ENCODE measurements around the gene ZCCHC14.
"Not testable (repeated sequence)": the region's sequence is repeated elsewhere in the genome, so short reads cannot be mapped to it uniquely, and the experiment has no call there.

The ZCCHC14 gene

GRCh38 chr16:87489434-87490045 is 3.3 kb downstream of the ZCCHC14 start:
- Histone ChIP-seq H3K27me3 (ENCODE audit: control insufficient read depth in 1 of 2, insufficient read depth in 1 of 2, low read length in 2 of 2) (no peaks in the 10 kb centered on the region), H3K4me1 (ENCODE audit: control insufficient read depth, insufficient read depth, low read depth, low read length) (peaks cover 35% of the 10 kb centered on the region), H3K9ac (ENCODE audit: low read length) (peak overlapping the region; percentile 89), H4K91ac (ENCODE audit: low read length) (no peak overlapping the region), H3K79me1 (replicated peaks; ENCODE audit: low read length, poor library complexity, severe bottlenecking) (peaks cover 2% of the 10 kb centered on the region), H3K27ac (ENCODE audit: low read length, poor library complexity, severe bottlenecking) (no peak overlapping the region), H3K4me2 (ENCODE audit: low read length, poor library complexity, severe bottlenecking) (peak overlapping the region; percentile 31), H2BK120ac (ENCODE audit: low read depth, low read length) (no peak overlapping the region), H2BK15ac (ENCODE audit: low read depth, poor library complexity, severe bottlenecking) (no peak overlapping the region), H3K36me3 (ENCODE audit: control insufficient read depth in 1 of 2, insufficient read depth in 2 of 2, low read depth in 1 of 2, low read length in 2 of 2) (peaks cover 12 to 18% of the 10 kb centered on the region in 2 experiments), H2BK5ac (ENCODE audit: low read depth, low read length, poor library complexity, severe bottlenecking) (no peak overlapping the region), H2AFZ (ENCODE audit: low read depth, low read length) (no peak overlapping the region), H3K4me3 (ENCODE audit: insufficient read depth in 1 of 2, low read depth in 1 of 2, low read length in 2 of 2) (peak overlapping the region in 1 of 2 experiments; percentile 90), H3K14ac (ENCODE audit: low read length in 2 of 2) (peak overlapping the region in 1 of 2 experiments; percentile 90), H3K9me3 (ENCODE audit: control insufficient read depth, low read length) (no peaks in the 10 kb centered on the region), H3K23ac (ENCODE audit: low read length in 2 of 2) (peak overlapping the region in 1 of 2 experiments; percentile 83), H3K4ac (ENCODE audit: low read depth in 1 of 2, low read length in 2 of 2) (no peak overlapping the region), H3K18ac (ENCODE audit: low read depth in 1 of 2, low read length in 2 of 2) (no peak overlapping the region), H2AK5ac (ENCODE audit: low read length, severe bottlenecking) (no peak overlapping the region), H4K8ac (ENCODE audit: low read length) (no peak overlapping the region), H2BK12ac (ENCODE audit: low read length in 2 of 2) (peak overlapping the region in 1 of 2 experiments; percentile 42)
- WGBS: 96% methylated on average over 2 of the region's 6 CpGs
- no peak for DNase-seq

GRCh38 chr16:87488960-87489359 is 3.9 kb downstream of the ZCCHC14 start:
- H3K9me3 ChIP-seq (ENCODE audit: control insufficient read depth, low read length); H3K27ac ChIP-seq (ENCODE audit: low read length, poor library complexity, severe bottlenecking); H3K4ac ChIP-seq (ENCODE audit: low read depth in 1 of 2, low read length in 2 of 2); H3K18ac ChIP-seq (ENCODE audit: low read depth in 1 of 2, low read length in 2 of 2); H3K23ac ChIP-seq (ENCODE audit: low read length in 2 of 2); H2AK5ac ChIP-seq (ENCODE audit: low read length, severe bottlenecking); H3K79me1 ChIP-seq (replicated peaks; ENCODE audit: low read length, poor library complexity, severe bottlenecking); H3K27me3 ChIP-seq (ENCODE audit: control insufficient read depth in 1 of 2, insufficient read depth in 1 of 2, low read length in 2 of 2); DNase-seq; H4K91ac ChIP-seq (ENCODE audit: low read length); H3K4me2 ChIP-seq (ENCODE audit: low read length, poor library complexity, severe bottlenecking); H2AFZ ChIP-seq (ENCODE audit: low read depth, low read length); H4K8ac ChIP-seq (ENCODE audit: low read length); H2BK12ac ChIP-seq (ENCODE audit: low read length in 2 of 2); H2BK120ac ChIP-seq (ENCODE audit: low read depth, low read length); H2BK5ac ChIP-seq (ENCODE audit: low read depth, low read length, poor library complexity, severe bottlenecking); H3K14ac ChIP-seq (ENCODE audit: low read length in 2 of 2); H2BK15ac ChIP-seq (ENCODE audit: low read depth, poor library complexity, severe bottlenecking): not testable (repeated sequence)
- WGBS: 73% methylated on average over 4 of the region's 6 CpGs
- Histone ChIP-seq H3K4me3 (ENCODE audit: insufficient read depth in 1 of 2, low read depth in 1 of 2, low read length in 2 of 2) (peak overlapping the region in 1 of 2 experiments; percentile 90), H3K9ac (ENCODE audit: low read length) (peak overlapping the region; percentile 89), H3K4me1 (ENCODE audit: control insufficient read depth, insufficient read depth, low read depth, low read length) (peaks cover 39% of the 10 kb centered on the region), H3K36me3 (ENCODE audit: control insufficient read depth in 1 of 2, insufficient read depth in 2 of 2, low read depth in 1 of 2, low read length in 2 of 2) (peaks cover 16 to 18% of the 10 kb centered on the region in 2 experiments)

GRCh38 chr16:87487361-87487924 is 5.4 kb downstream of the ZCCHC14 start:
- Histone ChIP-seq H3K27me3 (ENCODE audit: control insufficient read depth in 1 of 2, insufficient read depth in 1 of 2, low read length in 2 of 2) (no peaks in the 10 kb centered on the region), H3K4me2 (ENCODE audit: low read length, poor library complexity, severe bottlenecking) (peak overlapping the region; percentile 14), H2BK120ac (ENCODE audit: low read depth, low read length) (no peak overlapping the region), H3K23ac (ENCODE audit: low read length in 2 of 2) (no peak overlapping the region), H3K14ac (ENCODE audit: low read length in 2 of 2) (no peak overlapping the region), H4K91ac (ENCODE audit: low read length) (peak overlapping the region; percentile 69), H3K4me3 (ENCODE audit: insufficient read depth in 1 of 2, low read depth in 1 of 2, low read length in 2 of 2) (peak overlapping the region in 1 of 2 experiments; percentile 90), H3K9ac (ENCODE audit: low read length) (peak overlapping the region; percentile 89), H2BK5ac (ENCODE audit: low read depth, low read length, poor library complexity, severe bottlenecking) (no peak overlapping the region), H3K79me1 (replicated peaks; ENCODE audit: low read length, poor library complexity, severe bottlenecking) (peaks cover 3% of the 10 kb centered on the region), H3K4me1 (ENCODE audit: control insufficient read depth, insufficient read depth, low read depth, low read length) (peaks cover 36% of the 10 kb centered on the region), H3K36me3 (ENCODE audit: control insufficient read depth in 1 of 2, insufficient read depth in 2 of 2, low read depth in 1 of 2, low read length in 2 of 2) (peaks cover 18 to 22% of the 10 kb centered on the region in 2 experiments), H2AFZ (ENCODE audit: low read depth, low read length) (no peak overlapping the region), H2BK15ac (ENCODE audit: low read depth, poor library complexity, severe bottlenecking) (peak overlapping the region; percentile 36), H3K4ac (ENCODE audit: low read depth in 1 of 2, low read length in 2 of 2) (no peak overlapping the region), H3K9me3 (ENCODE audit: control insufficient read depth, low read length) (no peaks in the 10 kb centered on the region), H2AK5ac (ENCODE audit: low read length, severe bottlenecking) (peak overlapping the region; percentile 5), H4K8ac (ENCODE audit: low read length) (peak overlapping the region; percentile 72), H2BK12ac (ENCODE audit: low read length in 2 of 2) (peak overlapping the region in 1 of 2 experiments; percentile 23), H3K27ac (ENCODE audit: low read length, poor library complexity, severe bottlenecking) (no peak overlapping the region), H3K18ac (ENCODE audit: low read depth in 1 of 2, low read length in 2 of 2) (no peak overlapping the region)
- 75% methylated on average over 23 of the region's 24 CpGs for WGBS
- no peak for DNase-seq

- Histone ChIP-seq H3K79me1 (replicated peaks; ENCODE audit: low read length, poor library complexity, severe bottlenecking) (peaks cover 5% of the 10 kb centered on the region), H3K23ac (ENCODE audit: low read length in 2 of 2) (no peak overlapping the region), H3K4me1 (ENCODE audit: control insufficient read depth, insufficient read depth, low read depth, low read length) (peaks cover 34% of the 10 kb centered on the region), H3K9me3 (ENCODE audit: control insufficient read depth, low read length) (no peaks in the 10 kb centered on the region), H3K27me3 (ENCODE audit: control insufficient read depth in 1 of 2, insufficient read depth in 1 of 2, low read length in 2 of 2) (no peaks in the 10 kb centered on the region), H3K4me3 (ENCODE audit: insufficient read depth in 1 of 2, low read depth in 1 of 2, low read length in 2 of 2) (peak overlapping the region in 1 of 2 experiments; percentile 90), H2BK120ac (ENCODE audit: low read depth, low read length) (no peak overlapping the region), H2AFZ (ENCODE audit: low read depth, low read length) (no peak overlapping the region), H3K9ac (ENCODE audit: low read length) (peak overlapping the region; percentile 89), H4K8ac (ENCODE audit: low read length) (no peak overlapping the region), H3K14ac (ENCODE audit: low read length in 2 of 2) (no peak overlapping the region), H3K27ac (ENCODE audit: low read length, poor library complexity, severe bottlenecking) (no peak overlapping the region), H3K4me2 (ENCODE audit: low read length, poor library complexity, severe bottlenecking) (no peak overlapping the region), H2AK5ac (ENCODE audit: low read length, severe bottlenecking) (no peak overlapping the region), H3K36me3 (ENCODE audit: control insufficient read depth in 1 of 2, insufficient read depth in 2 of 2, low read depth in 1 of 2, low read length in 2 of 2) (peaks cover 16 to 22% of the 10 kb centered on the region in 2 experiments), H4K91ac (ENCODE audit: low read length) (no peak overlapping the region), H3K18ac (ENCODE audit: low read depth in 1 of 2, low read length in 2 of 2) (no peak overlapping the region), H3K4ac (ENCODE audit: low read depth in 1 of 2, low read length in 2 of 2) (no peak overlapping the region), H2BK12ac (ENCODE audit: low read length in 2 of 2) (no peak overlapping the region), H2BK5ac (ENCODE audit: low read depth, low read length, poor library complexity, severe bottlenecking) (no peak overlapping the region), H2BK15ac (ENCODE audit: low read depth, poor library complexity, severe bottlenecking) (no peak overlapping the region)
- no peak for DNase-seq
- 84% methylated on average over 4 of the region's 5 CpGs for WGBS
Measured at GRCh38 chr16:87486713-87487247, 6.0 kb downstream of the ZCCHC14 start.

Measured in mesenchymal stem cell (in vitro differentiated cells and primary cell).